GM21786 (cell line): ENCODE measurements around the gene E2F1.

Experiments
- ATAC-seq: cut with Tn5 transposase; IDR thresholded peaks from one replicate; pipeline ENCODE4 v1.9.1; 2021; ENCODE audit not compliant: unreplicated experiment

The E2F1 gene

DNA sequence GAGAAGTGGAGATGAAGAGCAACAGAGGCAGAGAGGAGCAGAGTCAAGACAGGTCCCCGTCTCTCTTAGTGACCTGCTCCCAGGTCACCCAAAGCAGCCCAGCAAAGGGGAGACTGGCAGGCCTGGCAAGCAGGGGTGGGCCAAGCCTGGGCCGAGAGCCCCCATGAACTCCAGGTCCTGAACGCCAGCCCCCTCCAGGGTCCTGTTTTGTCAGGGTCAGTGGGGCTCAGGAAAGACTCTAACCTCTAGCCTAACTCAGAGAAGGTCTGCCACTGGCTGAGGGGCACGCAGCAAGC lies 13.1 kb downstream of the E2F1 start:
- ATAC-seq: no peak

GRCh38 chr20:33672426-33673113 lies 13.6 kb downstream of the E2F1 start:
- no peak for ATAC-seq

DNA sequence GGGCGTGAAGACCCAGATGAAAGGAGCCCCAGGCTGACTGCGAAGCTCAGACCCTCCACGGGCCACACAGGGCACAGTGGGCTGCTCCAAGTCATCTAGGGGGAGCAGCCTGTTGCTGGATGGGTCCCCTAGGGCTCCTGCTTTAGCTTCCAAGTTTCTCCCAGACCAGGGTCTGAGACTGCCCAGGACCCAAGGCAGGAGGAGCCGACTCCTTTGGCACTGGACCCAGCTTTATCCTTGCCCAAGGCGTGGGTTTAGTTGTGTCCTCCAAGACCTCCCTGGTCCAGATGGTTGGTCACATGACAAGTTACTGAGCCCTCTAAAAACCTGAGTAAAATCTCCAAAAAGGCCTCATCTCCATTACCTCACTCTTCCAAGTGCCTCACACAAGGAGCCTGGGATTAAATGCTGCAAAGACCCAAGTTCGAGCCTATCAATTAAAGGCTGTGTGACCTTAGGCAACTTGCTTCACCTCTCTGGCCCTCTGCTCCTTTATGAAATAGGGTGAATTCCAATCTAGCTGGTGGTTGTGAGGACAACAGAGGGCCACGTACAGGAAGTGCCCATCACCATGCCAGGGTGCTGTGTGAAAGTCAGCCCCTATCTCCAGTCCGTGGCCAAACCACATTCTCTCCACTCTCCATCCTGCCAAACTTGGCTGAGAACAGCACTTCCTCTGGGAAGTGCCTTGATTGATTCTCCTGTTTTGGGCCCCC lies 14.5 kb downstream of the E2F1 start:
- no peak for ATAC-seq

DNA sequence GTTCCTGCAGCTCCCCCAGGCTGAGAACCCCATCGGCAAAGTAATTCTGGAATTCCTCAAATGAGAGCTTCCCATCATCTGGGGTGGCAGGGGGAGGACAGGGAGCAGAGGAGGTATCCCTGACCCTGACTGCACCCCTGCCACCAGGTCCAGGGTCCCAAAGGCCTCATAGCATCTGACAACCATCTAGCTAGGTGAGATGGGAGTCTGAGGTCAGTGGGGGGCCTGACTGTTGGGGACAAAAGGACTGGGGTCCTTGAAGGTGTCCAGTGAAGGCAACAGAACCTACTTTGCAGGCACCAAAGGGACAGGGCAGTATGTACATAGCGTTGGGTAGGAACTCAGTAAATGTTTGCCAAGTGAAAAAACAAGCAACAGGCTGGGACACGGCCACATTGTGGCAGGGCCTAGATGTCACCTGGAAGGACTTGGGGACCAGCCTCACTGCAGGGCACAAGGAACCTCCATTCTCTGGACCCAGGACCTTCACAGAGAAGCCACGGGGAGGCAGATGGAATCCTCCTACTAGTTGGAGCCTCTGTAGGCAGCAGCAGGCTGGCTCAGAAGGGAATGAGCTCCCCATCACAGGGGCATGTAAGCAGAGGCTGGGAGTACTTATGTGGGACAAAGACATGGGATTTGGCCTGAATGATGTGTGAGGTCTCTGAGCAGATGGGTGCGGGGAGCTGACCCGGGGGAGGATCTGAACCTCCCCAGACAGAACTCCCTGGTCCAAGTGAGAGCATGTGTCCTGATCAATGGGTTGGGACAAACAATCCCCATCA lies 15.3 kb downstream of the E2F1 start:
- no peak for ATAC-seq

- ATAC-seq: no peak
These were observed 16.1 kb downstream of the E2F1 start for GRCh38 chr20:33669873-33670640.

GRCh38 chr20:33669224-33669623 lies 17.0 kb downstream of the E2F1 start:
- ATAC-seq: no peak

DNA sequence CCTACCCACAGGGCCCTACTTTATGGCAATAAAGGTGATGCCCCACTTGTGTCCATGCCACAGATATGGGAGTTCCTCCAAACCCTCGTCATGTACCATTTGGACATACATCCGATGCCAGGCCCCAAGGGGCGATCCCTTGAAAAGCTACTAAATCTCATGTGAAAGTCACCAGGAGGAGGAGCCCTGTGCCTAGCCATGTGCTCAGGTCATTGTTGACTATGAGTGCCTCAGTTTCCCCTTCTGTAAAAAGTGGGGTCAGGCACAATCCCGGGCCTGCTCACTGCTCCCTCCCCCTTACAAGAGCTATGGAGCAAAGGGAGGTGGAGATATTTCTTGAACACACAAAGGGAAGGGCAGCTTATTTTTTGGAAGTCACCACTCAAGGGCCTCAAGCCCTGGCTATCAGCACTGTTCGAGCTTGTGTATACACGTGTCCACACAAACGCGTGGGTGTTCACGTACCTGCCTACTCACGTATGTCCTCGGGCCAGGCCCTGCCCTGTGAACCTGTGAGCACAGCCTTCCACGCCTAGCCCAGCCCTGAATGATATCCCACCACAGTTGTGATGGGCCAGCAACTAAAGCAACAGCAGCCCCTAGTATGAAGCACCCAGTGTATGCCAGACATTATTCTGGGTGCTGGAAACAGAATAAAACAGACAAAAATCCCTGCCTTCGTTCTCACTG lies 17.6 kb downstream of the E2F1 start:
- ATAC-seq: no peak

DNA sequence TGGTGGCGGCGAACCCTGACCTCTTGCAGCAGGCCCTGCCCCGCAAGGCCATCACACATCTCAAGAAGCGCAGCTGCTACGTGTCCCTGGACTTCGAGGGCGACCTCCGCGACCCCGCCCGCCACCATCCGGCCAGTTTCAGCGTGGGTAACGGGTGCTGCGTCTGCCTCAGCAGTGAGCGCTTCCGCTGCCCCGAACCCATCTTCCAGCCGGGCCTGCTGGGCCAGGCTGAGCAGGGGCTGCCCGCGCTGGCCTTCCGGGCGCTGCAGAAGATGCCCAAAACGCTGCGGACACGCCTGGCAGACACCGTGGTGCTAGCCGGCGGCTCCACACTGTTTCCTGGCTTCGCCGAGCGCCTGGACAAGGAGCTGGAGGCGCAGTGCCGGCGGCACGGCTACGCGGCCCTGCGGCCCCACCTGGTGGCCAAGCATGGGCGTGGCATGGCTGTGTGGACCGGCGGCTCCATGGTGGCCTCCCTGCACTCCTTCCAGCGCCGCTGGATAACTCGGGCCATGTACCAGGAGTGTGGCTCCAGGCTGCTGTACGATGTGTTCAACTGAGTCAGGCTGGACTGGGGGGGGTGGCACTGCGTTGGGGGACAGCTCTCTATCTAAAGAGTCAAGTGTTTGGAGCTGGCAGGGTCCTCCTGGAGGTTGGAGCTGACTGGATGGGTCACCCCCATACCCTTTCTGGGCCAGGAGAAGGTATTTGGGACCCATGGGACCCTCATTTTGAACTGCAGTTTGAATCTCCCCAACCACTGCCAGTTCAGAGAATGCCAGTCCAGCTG lies 18.3 kb downstream of the E2F1 start:
- ATAC-seq: no peak

DNA sequence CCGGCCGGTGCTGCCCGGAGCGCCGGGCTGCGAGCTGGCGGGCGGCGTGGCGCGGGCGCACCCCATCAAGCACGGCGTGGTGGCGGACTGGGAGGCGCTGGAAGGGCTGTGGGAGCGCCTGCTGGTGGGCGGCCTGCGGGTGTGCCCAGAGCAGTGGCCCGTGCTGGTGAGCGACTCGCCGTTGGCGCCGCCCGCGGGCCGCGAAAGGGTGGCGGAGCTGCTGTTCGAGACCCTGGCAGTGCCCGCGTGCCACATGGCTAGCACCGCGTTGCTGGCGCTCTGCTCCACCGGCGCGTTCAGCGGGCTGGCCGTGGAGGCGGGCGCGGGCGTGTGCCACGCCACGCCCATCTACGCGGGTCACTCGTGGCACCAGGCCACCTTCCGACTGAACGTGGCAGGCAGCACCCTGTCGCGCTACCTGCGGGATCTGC lies 18.9 kb downstream of the E2F1 start:
- ATAC-seq: peak; percentile 1

DNA sequence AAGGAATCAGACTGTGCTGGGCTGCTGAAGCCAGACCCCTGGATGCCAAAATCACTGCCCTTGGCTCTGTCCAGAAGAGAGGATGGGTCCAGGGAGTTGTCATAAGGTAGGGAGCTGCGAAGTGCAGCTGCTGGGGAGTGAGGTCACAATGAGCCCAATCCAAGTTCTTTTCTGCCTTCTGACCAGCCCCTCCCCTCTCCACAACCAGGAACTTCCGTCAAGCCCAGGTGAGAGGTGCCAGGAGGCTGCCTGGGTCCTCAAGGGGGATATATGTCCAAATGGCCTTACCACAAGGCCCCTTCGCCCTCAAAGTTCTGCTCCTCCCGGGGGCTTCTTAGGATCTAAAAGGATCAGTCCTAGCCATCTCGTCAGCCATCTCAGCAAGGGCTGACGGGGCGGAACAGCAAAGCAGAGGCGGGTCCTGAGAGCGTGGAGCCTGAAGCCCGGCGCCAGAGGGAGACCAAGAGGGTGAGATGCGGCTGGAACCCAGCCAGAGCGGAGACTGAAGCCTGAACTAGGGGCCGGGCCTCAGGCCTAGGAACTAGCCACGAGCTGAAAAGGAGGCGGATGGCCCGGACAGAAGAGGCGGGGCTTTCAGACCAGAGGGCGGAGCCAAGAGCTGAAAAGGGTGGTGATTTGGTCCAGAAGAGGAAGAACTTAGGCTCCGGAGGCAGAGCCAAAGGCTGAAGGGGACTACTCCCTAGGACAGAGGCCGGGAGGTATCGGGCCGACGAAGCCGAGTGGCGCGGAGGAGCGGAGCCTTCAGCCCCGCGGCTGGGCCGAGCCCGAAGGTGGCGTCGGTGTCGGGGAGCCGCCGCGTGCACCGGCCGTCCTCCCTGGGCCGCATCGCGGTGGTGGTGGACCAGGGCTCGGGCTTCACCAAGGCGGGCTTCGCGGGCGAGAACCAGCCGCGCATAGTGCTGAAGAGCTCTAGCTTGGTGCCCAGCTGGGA lies 19.6 kb downstream of the E2F1 start, which contains the start of gene ACTL10:
TSS of gene ACTL10 (plus strand) at position 651 of the 952 bp plus-strand sequence. CDS start 555 bp downstream, outside the sequence.
- peak; percentile 60 for ATAC-seq

DNA sequence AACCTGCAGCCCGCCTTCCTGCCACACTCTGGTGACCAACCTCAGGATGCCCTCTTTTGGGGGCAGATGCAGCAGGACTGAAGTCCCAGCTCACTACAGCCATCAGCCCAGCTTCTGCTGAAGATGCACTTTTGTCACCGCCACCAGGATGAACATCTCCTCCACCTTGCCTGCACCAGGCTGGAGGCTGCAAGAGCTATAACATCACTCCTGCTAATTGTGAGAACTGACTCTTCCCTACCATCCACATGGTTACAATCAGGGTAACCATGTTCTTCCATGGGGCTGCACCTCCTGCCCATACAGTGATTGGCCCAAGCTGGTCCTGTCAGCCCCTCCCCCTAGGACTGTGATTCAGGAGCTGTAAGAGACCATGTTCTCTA lies 21.4 kb downstream of the E2F1 start:
- ATAC-seq: no peak

- ATAC-seq: no peak
These were observed 22.0 kb downstream of the E2F1 start for GRCh38 chr20:33664085-33664761.

- ATAC-seq: no peak
These were observed 22.8 kb downstream of the E2F1 start for GRCh38 chr20:33663161-33664084.

GRCh38 chr20:33662172-33662571 lies 24.0 kb downstream of the E2F1 start, which contains the start of gene C20orf144:
Gene C20orf144 (plus strand): TSS chr20:33662327. CDS start chr20:33662346, 19 bp downstream.
- ATAC-seq: no peak

DNA sequence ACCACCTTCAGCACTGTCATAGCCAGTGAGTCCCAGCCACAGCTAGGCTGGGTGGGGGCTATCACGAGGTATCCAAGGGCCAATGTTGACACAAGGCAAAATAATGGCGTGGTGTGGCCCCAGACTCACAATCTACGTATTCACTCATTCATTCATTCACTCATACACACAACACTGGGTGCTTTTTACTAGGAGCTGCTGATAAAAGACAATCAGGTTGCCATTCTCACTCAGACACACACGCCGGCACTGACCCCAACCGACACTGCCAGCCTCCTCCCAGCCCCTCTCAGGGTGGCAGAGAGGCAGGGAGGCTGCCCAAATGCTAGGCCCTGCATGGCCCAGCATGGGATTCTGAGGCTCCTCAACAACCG lies 25.5 kb downstream of the E2F1 start:
- ATAC-seq: no peak

GRCh38 chr20:33660035-33660684 lies 26.0 kb downstream of the E2F1 start:
- no peak for ATAC-seq
